HG02970 (cell line): ENCODE results near the gene PARVB.

Experiments
- ATAC-seq: cut with Tn5 transposase; IDR thresholded peaks from one replicate; pipeline ENCODE4 v1.9.1; 2021; ENCODE audit warnings: mild to moderate bottlenecking, moderate library complexity, moderate number of reproducible peaks; ENCODE audit not compliant: unreplicated experiment, low FRiP score

Gene PARVB

DNA sequence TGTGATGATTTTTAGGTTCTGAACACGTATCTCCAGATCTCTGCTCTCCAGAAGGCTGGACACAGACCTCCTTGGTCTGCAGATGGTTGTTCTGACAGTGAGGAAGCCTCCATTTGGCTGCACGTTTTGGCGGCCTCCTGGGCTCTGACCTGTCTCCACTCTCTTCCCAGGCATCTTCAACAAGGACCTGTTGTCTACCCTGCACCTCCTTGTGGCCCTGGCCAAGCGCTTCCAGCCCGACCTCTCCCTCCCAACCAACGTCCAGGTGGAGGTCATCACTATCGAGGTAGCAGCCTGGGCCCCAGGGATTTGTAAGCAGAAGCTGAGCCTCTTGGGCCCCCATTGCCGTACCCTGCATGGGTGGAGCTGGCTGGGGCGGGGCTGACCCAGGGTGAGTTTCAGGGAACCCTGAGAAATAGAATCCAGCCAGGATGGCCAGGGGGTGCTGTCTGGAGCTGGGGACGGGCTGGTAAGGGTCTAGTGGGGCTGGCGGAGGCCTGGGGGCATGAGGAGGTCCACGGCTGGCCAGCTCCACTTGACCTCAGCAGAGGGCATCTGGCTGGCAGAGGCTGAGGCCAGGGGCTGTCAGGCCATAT is 166.4 kb downstream of the PARVB start:
- no peak for ATAC-seq

DNA sequence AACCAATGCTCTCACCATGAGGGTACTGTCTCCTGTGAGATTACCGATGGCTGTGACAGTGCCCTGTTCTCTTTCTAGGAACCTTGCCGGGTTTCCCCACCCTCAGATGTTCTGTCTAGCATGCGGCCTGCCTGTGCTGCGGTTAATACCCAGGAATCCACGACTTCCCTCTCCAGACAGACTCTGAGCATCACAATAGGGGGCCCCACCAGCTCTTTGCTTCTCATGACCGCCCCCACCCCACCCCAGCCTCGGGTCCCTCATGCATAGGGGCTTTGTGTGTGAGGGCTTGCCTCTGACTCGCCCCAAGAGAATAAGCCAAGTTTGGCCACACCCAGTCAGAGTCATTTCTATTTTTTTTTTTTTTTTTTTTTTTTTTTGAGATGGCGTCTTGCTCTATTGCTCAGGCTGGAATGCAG is 166.9 kb downstream of the PARVB start:
- no peak for ATAC-seq

DNA sequence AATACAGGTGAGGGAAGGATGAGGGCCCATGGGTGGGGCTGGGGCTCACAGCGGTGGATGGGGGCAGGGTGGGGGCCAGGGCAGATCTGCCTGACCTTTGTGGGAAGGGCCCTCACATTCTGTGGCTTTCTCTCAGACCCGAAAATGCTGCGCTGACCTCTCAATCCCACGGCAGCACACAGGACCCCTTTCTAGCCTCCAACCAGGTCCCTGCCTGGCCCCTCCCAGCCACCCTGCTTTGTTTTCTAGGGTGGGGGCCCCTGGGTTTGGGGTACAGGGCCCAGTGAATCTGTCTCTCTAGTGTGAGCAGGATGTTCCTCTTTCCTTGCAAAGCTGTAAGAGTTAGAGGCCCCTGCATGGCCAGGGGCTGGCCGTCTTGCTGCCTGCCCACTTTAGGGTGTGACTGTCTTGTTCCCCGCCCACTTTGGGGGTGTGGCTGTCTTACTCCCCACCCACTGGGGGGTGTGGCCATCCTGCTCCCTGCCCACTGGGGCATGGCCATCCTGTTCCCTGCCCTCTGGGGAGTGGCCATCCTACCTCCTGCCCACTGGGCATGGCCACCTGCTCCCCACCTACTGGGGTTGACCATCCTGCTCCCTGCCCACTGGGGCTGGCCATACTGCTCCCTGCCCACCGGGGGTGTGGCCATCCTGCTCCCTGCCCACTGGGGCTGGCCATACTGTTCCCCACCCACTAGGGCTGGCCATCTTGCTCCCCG is 168.2 kb downstream of the PARVB start:
- no peak for ATAC-seq

- ATAC-seq, result no peak
Observed at GRCh38 chr22:44192816-44193534, 168.9 kb downstream of the PARVB start.

DNA sequence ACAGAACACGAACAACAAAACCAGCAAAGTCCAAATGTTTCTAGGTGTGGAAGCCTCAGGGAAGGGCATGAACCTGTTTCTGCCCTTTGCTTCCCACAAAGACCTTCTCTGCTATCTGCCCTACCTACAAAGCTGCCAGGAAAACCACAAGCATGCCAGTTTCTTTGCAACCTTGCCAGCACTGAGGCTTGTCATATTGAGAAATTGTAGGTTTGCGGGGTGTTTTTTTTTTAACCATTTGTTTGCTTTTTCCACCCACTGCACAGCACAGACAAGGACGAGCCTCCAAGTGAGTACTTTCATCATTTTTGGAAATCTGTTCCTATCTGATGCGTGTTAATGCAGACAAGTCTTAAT is 169.4 kb downstream of the PARVB start:
- no peak for ATAC-seq

DNA sequence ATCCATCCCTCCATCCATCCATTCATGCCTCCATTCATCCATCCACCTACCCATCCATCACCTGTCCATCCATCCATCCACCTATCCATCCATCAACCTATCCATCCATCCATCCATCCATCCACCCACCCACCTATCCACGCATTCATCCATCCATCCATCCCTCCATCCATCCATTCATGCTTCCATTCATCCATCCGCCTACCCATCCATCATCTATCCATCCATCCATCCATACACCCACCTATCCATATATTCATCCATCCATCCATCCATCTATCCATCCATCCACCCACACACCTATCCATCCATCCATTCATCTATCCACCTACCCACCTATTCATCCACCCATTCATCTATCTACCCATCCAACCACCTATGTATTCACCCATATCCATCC is 170.5 kb downstream of the PARVB start:
- no peak for ATAC-seq

GRCh38 chr22:44195189-44195871 is 171.2 kb downstream of the PARVB start:
- no peak for ATAC-seq

- no peak for ATAC-seq
Observed at GRCh38 chr22:44196241-44196640, 172.1 kb downstream of the PARVB start.

- no peak for ATAC-seq
Observed at GRCh38 chr22:44196731-44197131, 172.6 kb downstream of the PARVB start.

- ATAC-seq, result no peak
Observed at GRCh38 chr22:44197271-44197670, 173.2 kb downstream of the PARVB start.

DNA sequence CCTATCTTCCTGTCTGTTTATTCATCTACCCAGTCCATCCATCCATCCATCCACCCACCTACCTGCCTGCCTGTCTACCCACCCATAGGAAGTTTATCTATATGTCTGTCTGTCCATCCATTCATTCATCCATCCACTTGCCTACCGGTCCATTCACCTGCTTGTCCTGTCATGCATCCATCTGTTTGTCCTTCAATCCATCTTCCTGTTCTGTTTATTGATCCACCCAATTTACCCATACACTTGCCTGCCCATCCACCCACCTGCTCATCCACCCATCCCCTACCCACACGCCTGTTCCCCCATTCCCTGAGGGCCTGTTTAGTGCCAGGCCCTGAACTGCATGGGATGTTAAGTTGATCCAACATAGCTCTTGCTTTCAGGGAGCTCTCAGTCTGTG is 175.1 kb downstream of the PARVB start:
- ATAC-seq, result no peak

GRCh38 chr22:44199866-44200265 is 175.8 kb downstream of the PARVB start:
- no peak for ATAC-seq

DNA sequence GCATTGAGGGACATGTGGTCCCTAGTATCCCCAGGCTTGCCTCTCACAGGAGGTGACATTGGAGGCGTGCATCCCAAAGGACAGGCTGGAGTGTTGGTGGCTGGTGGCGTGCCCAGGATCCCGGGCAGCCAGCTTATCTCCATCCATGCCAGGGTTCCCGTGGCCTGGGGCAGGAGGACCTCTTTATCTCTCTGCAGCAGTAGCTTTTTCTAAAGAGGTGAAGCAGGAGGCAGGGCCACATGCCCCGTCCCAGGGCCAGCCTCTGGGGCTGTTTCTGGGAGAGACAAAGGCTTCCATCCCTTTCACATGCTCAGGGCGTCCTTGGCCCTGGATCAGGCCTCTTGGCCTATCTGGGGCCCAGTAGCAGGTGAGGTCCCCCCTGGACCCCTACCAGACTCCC is 176.3 kb downstream of the PARVB start:
- no peak for ATAC-seq

- no peak for ATAC-seq
Observed at GRCh38 chr22:44200855-44201550, 176.9 kb downstream of the PARVB start.

- ATAC-seq, result no peak
Observed at GRCh38 chr22:44201665-44202064, 177.6 kb downstream of the PARVB start.

DNA sequence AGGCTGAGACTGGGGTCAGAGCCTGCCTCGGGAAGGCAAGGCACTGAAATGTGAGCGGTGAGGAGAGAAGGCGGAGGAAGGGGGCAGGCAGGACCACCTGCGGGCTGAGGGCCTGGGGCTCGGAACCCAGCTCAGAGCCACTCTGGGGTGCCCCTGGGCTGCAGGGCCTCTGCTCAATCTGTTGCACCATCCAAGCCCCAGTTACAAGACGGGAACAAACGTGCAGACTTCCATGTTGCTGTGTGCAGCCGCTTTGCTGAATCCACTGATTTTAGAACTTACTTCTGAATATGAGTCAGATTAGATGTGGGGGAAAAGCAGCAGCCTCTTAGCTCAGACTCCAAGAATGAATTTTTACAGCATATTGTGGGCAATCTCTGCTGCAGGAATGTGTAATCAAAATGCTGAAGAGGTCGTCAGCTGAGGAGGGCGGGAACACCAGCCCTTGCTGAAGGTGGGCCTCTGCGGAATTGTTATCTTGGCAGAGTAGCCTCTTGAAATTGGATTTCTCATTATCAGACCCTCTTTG is 178.2 kb downstream of the PARVB start:
- ATAC-seq, result no peak

DNA sequence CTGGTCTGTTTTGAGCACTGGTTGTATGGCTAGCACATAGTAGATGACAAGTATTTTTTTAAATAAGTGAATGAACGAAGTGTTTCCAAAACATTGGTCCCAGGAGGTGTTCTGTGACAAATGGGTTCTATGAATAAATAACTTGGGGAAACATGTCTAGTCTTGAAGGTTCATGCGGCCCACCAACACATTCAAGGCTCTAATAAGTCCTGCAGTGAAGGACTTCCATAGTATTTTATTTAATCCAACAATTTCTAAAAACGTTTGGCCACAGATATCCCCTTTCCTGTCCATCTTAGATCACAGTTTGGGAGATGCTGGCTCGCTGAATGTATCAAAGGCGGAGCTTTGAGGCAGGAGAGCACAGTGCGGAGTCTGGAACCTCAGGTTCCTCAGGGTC is 179.1 kb downstream of the PARVB start:
- ATAC-seq, result no peak

- ATAC-seq, result no peak
Observed at GRCh38 chr22:44204739-44205515, 180.8 kb downstream of the PARVB start.

- no peak for ATAC-seq
Observed at GRCh38 chr22:44205516-44206329, 181.6 kb downstream of the PARVB start.
